ENCODE measurements around the gene RAB11B. TPM values are rescaled to one million over a fixed set of nuclear protein-coding genes. Genes with fewer than 3 reads are reported as not detected.

Gene RAB11B
- total and polyA plus RNA-seq, 2 of the 13 experiments (the other 11 are each of a cell fraction or from before 2014, with no cell fraction given), result 6.0 to 28.4 TPM

DNA sequence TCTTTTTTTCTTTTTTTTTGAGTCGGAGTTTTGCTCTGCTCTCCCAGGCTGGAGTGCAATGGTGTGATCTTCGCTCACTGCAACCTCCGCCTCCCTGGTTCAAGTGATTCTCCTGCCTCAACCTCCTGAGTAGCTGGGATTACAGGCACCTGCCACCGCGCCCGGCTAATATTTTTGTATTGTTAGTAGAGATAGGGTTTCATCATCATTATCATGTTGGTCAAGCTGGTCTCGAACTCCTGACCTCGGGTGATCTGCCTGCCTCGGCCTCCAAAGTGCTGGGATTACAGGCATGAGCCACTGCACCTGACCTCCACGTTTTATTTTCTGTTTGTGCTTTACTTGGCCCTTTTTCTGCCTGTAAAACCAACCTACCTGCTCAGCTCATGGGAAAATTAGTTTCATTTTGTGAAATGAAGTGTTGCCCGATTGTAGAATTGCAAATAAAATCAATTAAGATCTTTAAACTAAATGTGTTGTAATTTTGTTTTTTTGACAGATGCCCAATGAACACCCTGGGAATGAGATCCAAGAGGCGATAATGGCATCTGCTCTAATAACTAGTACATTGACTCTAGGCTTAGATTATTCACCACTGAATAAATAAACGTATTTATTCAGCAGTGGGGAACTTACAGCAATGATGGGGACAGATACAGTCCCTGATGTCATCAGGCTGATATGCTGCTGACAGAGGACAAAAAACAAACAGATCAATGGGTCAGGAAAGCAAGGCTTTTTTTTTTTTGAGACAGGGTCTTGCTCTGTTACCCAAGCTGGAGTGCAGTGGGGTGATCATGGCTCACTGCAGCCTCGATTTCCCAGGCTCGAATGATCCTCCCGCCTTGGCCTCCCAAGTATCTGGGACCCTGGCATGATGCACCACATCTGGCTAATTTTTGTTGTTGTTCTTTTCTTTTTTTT lies 2.2 kb upstream of the RAB11B start (continued):
- TF ChIP-seq, protein P1, sequence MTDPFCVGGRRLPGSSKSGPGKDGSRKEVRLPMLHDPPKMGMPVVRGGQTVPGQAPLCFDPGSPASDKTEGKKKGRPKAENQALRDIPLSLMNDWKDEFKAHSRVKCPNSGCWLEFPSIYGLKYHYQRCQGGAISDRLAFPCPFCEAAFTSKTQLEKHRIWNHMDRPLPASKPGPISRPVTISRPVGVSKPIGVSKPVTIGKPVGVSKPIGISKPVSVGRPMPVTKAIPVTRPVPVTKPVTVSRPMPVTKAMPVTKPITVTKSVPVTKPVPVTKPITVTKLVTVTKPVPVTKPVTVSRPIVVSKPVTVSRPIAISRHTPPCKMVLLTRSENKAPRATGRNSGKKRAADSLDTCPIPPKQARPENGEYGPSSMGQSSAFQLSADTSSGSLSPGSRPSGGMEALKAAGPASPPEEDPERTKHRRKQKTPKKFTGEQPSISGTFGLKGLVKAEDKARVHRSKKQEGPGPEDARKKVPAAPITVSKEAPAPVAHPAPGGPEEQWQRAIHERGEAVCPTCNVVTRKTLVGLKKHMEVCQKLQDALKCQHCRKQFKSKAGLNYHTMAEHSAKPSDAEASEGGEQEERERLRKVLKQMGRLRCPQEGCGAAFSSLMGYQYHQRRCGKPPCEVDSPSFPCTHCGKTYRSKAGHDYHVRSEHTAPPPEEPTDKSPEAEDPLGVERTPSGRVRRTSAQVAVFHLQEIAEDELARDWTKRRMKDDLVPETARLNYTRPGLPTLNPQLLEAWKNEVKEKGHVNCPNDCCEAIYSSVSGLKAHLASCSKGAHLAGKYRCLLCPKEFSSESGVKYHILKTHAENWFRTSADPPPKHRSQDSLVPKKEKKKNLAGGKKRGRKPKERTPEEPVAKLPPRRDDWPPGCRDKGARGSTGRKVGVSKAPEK (CRISPR knock-in tag; IDR thresholded peaks at IDR 0.05; ENCODE audit: borderline replicate concordance), result no peak
- TF ChIP-seq KLF13 (CRISPR knock-in tag; IDR thresholded peaks at IDR 0.05) (no peak), RNF2 (conservative IDR thresholded peaks at IDR 0.05; ENCODE audit: low read depth) (no peak), ZNF598 (CRISPR knock-in tag; IDR thresholded peaks at IDR 0.05; ENCODE audit: borderline replicate concordance) (no peak), POLR2AphosphoS2 (IDR thresholded peaks at IDR 0.05; ENCODE audit: low read depth, low read length) (no peak), HOXD1 (CRISPR knock-in tag; IDR thresholded peaks at IDR 0.05) (peak; percentile 24; the same call in 1 of the 2 replicates), ZIK1 (CRISPR knock-in tag; IDR thresholded peaks at IDR 0.05; ENCODE audit: borderline replicate concordance, low read depth) (no peak), ZNF549 (CRISPR knock-in tag; IDR thresholded peaks at IDR 0.05) (no peak), ATM (IDR thresholded peaks at IDR 0.05; ENCODE audit: borderline replicate concordance) (no peak), DR1 (CRISPR knock-in tag; IDR thresholded peaks at IDR 0.05) (no peak), ZNF367 (CRISPR knock-in tag; IDR thresholded peaks at IDR 0.05; ENCODE audit: borderline replicate concordance) (no peak), ZNF260 (CRISPR knock-in tag; IDR thresholded peaks at IDR 0.05; ENCODE audit: borderline replicate concordance, low read depth) (no peak), CBFB (CRISPR knock-in tag; IDR thresholded peaks at IDR 0.05) (no peak), ZBTB1 (CRISPR knock-in tag; IDR thresholded peaks at IDR 0.05; ENCODE audit: borderline replicate concordance) (no peak), ZKSCAN1 (IDR thresholded peaks at IDR 0.05; ENCODE audit: low read length) (peak; percentile 25; the same call in 1 of the 2 replicates), ZNF772 (CRISPR knock-in tag; IDR thresholded peaks at IDR 0.05) (no peak), NFIB (CRISPR knock-in tag; IDR thresholded peaks at IDR 0.05; ENCODE audit: borderline replicate concordance) (no peak)
- TF ChIP-seq, protein P2, sequence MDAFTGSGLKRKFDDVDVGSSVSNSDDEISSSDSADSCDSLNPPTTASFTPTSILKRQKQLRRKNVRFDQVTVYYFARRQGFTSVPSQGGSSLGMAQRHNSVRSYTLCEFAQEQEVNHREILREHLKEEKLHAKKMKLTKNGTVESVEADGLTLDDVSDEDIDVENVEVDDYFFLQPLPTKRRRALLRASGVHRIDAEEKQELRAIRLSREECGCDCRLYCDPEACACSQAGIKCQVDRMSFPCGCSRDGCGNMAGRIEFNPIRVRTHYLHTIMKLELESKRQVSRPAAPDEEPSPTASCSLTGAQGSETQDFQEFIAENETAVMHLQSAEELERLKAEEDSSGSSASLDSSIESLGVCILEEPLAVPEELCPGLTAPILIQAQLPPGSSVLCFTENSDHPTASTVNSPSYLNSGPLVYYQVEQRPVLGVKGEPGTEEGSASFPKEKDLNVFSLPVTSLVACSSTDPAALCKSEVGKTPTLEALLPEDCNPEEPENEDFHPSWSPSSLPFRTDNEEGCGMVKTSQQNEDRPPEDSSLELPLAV (CRISPR knock-in tag; conservative IDR thresholded peaks at IDR 0.05; ENCODE audit: low read depth), result no peak
- TF ChIP-seq, protein P3, sequence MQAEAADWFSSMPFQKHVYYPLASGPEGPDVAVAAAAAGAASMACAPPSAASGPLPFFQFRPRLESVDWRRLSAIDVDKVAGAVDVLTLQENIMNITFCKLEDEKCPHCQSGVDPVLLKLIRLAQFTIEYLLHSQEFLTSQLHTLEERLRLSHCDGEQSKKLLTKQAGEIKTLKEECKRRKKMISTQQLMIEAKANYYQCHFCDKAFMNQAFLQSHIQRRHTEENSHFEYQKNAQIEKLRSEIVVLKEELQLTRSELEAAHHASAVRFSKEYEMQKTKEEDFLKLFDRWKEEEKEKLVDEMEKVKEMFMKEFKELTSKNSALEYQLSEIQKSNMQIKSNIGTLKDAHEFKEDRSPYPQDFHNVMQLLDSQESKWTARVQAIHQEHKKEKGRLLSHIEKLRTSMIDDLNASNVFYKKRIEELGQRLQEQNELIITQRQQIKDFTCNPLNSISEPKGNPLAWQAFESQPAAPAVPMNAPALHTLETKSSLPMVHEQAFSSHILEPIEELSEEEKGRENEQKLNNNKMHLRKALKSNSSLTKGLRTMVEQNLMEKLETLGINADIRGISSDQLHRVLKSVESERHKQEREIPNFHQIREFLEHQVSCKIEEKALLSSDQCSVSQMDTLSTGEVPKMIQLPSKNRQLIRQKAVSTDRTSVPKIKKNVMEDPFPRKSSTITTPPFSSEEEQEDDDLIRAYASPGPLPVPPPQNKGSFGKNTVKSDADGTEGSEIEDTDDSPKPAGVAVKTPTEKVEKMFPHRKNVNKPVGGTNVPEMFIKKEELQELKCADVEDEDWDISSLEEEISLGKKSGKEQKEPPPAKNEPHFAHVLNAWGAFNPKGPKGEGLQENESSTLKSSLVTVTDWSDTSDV (CRISPR knock-in tag; IDR thresholded peaks at IDR 0.05), result no peak
- TF ChIP-seq, protein P4, sequence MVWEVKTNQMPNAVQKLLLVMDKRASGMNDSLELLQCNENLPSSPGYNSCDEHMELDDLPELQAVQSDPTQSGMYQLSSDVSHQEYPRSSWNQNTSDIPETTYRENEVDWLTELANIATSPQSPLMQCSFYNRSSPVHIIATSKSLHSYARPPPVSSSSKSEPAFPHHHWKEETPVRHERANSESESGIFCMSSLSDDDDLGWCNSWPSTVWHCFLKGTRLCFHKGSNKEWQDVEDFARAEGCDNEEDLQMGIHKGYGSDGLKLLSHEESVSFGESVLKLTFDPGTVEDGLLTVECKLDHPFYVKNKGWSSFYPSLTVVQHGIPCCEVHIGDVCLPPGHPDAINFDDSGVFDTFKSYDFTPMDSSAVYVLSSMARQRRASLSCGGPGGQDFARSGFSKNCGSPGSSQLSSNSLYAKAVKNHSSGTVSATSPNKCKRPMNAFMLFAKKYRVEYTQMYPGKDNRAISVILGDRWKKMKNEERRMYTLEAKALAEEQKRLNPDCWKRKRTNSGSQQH (CRISPR knock-in tag; IDR thresholded peaks at IDR 0.05; ENCODE audit: low read depth), result no peak
